ENCODE results near the gene RFX2. TPM values are rescaled to one million over a fixed set of nuclear protein-coding genes. Genes with fewer than 3 reads are reported as not detected.

RFX2 gene
- total and polyA plus RNA-seq, 9 of the 15 experiments (the other 6 are each of a cell fraction or from before 2014, with no cell fraction given), result 3.6 to 18.7 (median 8.7) TPM

- Histone ChIP-seq H3K4me3 (no peak overlapping the region), H3K9me3 (replicated peaks; ENCODE audit: control insufficient read depth, insufficient read depth, low read depth, low read length) (no peaks in the 10 kb centered on the region), H3K36me3 (ENCODE audit: control insufficient read depth, insufficient read depth, low read length) (no peaks in the 10 kb centered on the region), H3K9me1 (ENCODE audit: control insufficient read depth, insufficient read depth, low read length) (no peaks in the 10 kb centered on the region), H2AFZ (ENCODE audit: low read depth, low read length) (peak overlapping the region; percentile 93), H4K20me1 (replicated peaks; ENCODE audit: control insufficient read depth, insufficient read depth, low read length) (no peaks in the 10 kb centered on the region), H3K79me2 (ENCODE audit: control insufficient read depth, insufficient read depth, low read length) (peaks cover 11% of the 10 kb centered on the region), H3K27ac (ENCODE audit: extremely low read depth, low read depth, low read length) (peak overlapping the region; percentile 93), H3K27me3 (ENCODE audit: control insufficient read depth in 2 of 2, insufficient read depth in 2 of 2, low read length in 2 of 2) (no peaks in the 10 kb centered on the region), H3K9ac (ENCODE audit: insufficient read depth in 1 of 2, low read depth in 2 of 2, low read length in 2 of 2) (peak overlapping the region in 1 of 2 experiments; percentile 68; a peak in 2 of 4 replicates), H3K4me2 (ENCODE audit: insufficient read depth, low read length) (peak overlapping the region; percentile 78), H3K4me1 (replicated peaks in 1 of 2; ENCODE audit: control insufficient read depth in 2 of 2, insufficient read depth in 2 of 2, low read length in 2 of 2) (peaks cover 14 to 20% of the 10 kb centered on the region in 2 experiments; a peak in 4 of 5 replicates)
- ATAC-seq, result no peak; the same call in 1 of the 3 replicates
- intact Hi-C loops (cut with micrococcal nuclease) (no loop called here), in situ Hi-C loops (cut with MboI) (no loop called here)
- CTCF ChIA-PET (ENCODE audit: low intra/inter-chr PET ratio), result no interaction called here
- DNase-seq (ENCODE audit: extremely low read depth in 1 of 4, low spot score in 3 of 4), result no peak
- 89% methylated on average over 2 of the region's 2 CpGs for WGBS (ENCODE audit: insufficient coverage, low coverage, missing lambda C conversion rate)
- FAIRE-seq, result no peak
- POLR2A ChIA-PET, result interaction anchor here (0.7 to 0.8 kb wide), 2 partner anchors 9 to 12 kb away, joined by 3 to 4 read pairs; no protein-coding TSS in a partner anchor
- no TSS peak for BruUV-seq (replicated peaks)
- TF ChIP-seq ZNF79 (CRISPR knock-in tag; IDR thresholded peaks at IDR 0.05; ENCODE audit: low read depth) (no peak), TAF7 (tag; IDR thresholded peaks at IDR 0.05) (no peak), RNF2 (IDR thresholded peaks at IDR 0.05) (no peak), CBFA2T3 (IDR thresholded peaks at IDR 0.05) (no peak), ZSCAN29 (IDR thresholded peaks at IDR 0.05) (no peak), ZNF316 (IDR thresholded peaks at IDR 0.05) (no peak), HNRNPL (IDR thresholded peaks at IDR 0.05; ENCODE audit: low read depth, low read length) (no peak), PTRF (tag; IDR thresholded peaks at IDR 0.05) (no peak), EGR1 (conservative IDR thresholded peaks at IDR 0.05) (no peak), ZNF436 (CRISPR knock-in tag; IDR thresholded peaks at IDR 0.05) (no peak), PPARD (CRISPR knock-in tag; IDR thresholded peaks at IDR 0.05) (no peak), NR3C1 (CRISPR knock-in tag; IDR thresholded peaks at IDR 0.05) (no peak), RNF219 (CRISPR knock-in tag; IDR thresholded peaks at IDR 0.05) (no peak), NCOA4 (IDR thresholded peaks at IDR 0.05; ENCODE audit: partially characterized antibody) (no peak), SRSF1 (IDR thresholded peaks at IDR 0.05; ENCODE audit: low read depth, low read length) (no peak), SUPT5H (IDR thresholded peaks at IDR 0.05) (no peak)
Observed at GRCh38 chr19:6099599-6099998, 10.7 kb downstream of the RFX2 start.
